K562 (cell line): ENCODE results near the gene IP6K1. TPM values are rescaled to one million over a fixed set of nuclear protein-coding genes. Genes with fewer than 3 reads are reported as not detected.

Experiments
- BCOR ChIP-seq: fragments of 450-650 bp; IDR thresholded peaks from 2 replicates; pipeline ENCODE4 v1.6.1; 2016
- CBX2 ChIP-seq: fragments of 200-600 bp; sonication (generic); IDR thresholded peaks from one replicate; pipeline ENCODE4 v1.6.1; 2012; ENCODE audit warnings: mild to moderate bottlenecking, low read length, inconsistent platforms; ENCODE audit not compliant: insufficient read depth, poor library complexity, severe bottlenecking
- EZH2 ChIP-seq: IDR thresholded peaks from 2 replicates; pipeline ENCODE4 v1.6.1; 2012; ENCODE audit warnings: low read depth, mild to moderate bottlenecking, inconsistent platforms, low read length, borderline replicate concordance
- HNRNPL ChIP-seq: fragments of 200-400 bp; formaldehyde crosslinking; IDR thresholded peaks from 2 replicates; pipeline ENCODE4 v1.6.1; 2017; ENCODE audit warnings: low read depth, mild to moderate bottlenecking, low read length
- LEF1 ChIP-seq: fragments of 450-650 bp; IDR thresholded peaks from 2 replicates; pipeline ENCODE4 v1.6.1; 2016; ENCODE audit warnings: mild to moderate bottlenecking
- RUNX1 ChIP-seq: sonication (generic); IDR thresholded peaks from 2 replicates; pipeline ENCODE4 v1.6.1; 2016; ENCODE audit warnings: antibody characterized with exemption, low read depth
- SAFB2 ChIP-seq: fragments of 200-400 bp; formaldehyde crosslinking; IDR thresholded peaks from 2 replicates; pipeline ENCODE4 v1.6.1; 2018; ENCODE audit warnings: borderline replicate concordance, low read length, low read depth, moderate library complexity; ENCODE audit not compliant: severe bottlenecking
- SMARCA5 ChIP-seq: fragments of 450-650 bp; IDR thresholded peaks from 2 replicates; pipeline ENCODE4 v1.6.1; 2016
- SP1 ChIP-seq: sonication (generic); formaldehyde crosslinking; IDR thresholded peaks from 2 replicates; pipeline ENCODE4 v1.8.1; 2022; ENCODE audit warnings: mild to moderate bottlenecking, missing genetic modification reagents
- U2AF2 ChIP-seq: fragments of 200-400 bp; formaldehyde crosslinking; optimal IDR thresholded peaks from 2 replicates; pipeline ENCODE3; 2017; ENCODE audit warnings: low read depth, mild to moderate bottlenecking, low read length
- ZNF143 ChIP-seq: sonication (generic); formaldehyde crosslinking; IDR thresholded peaks from 2 replicates; pipeline ENCODE4 v1.9.0; 2022; ENCODE audit warnings: mild to moderate bottlenecking, missing genetic modification reagents
- ZNF253 ChIP-seq: fragments of 250-450 bp; sonication (Bioruptor Pico); conservative IDR thresholded peaks from 2 replicates; pipeline ENCODE4 v1.6.1; 2021; ENCODE audit warnings: mild to moderate bottlenecking
- ZNF263 ChIP-seq: sonication (generic); formaldehyde crosslinking; IDR thresholded peaks from 2 replicates; pipeline ENCODE4 v1.8.0; 2022; ENCODE audit warnings: mild to moderate bottlenecking, missing genetic modification reagents, borderline replicate concordance
- polyA plus RNA-seq, 8 experiments: library from polyadenylated mRNA; depleted of rRNA in 4 of 8; stranded (reverse) in 5 of 8; unstranded in 3 of 8; fragments of >200 nt; fragmentation: Nextera tagmentation in 2 of 8; fragmentation: Illumina TruSeq in 1 of 8; extraction: Ambion mirVana in 2 of 8; extraction: Trizol in 1 of 8; gene quantifications; 2 replicates each; pipeline versions ENCODE4 v1.2.1 to v1.2.3, GENCODE V29; 2011 to 2014; ENCODE audit warnings: inconsistent platforms in 1 of 8, missing spikeins in 1 of 8
- total RNA-seq, 7 experiments: library from RNA; depleted of rRNA in 6 of 7; stranded (reverse); fragments of >200 nt in 6 of 7; fragmentation: Illumina TruSeq in 2 of 7; extraction: Trizol in 2 of 7; gene quantifications; 2 replicates each; pipeline versions ENCODE4 v1.2.1 to v1.2.3, GENCODE V29; 2011 to 2021; ENCODE audit warnings: low replicate concordance in 1 of 7
- TF ChIP-seq, protein P1 (sequence below): fragments of 200-400 bp; formaldehyde crosslinking; IDR thresholded peaks from 2 replicates; pipeline ENCODE4 v1.6.1; 2017; ENCODE audit warnings: mild to moderate bottlenecking, low read depth, low read length, moderate library complexity
- TF ChIP-seq, protein P2 (sequence below), 2 experiments: fragments of 450-650 bp; IDR thresholded peaks; 2 replicates each; pipeline ENCODE4 v1.6.1; 2018; ENCODE audit warnings: mild to moderate bottlenecking in 2 of 2, low read depth in 1 of 2; ENCODE audit not compliant: partially characterized antibody in 2 of 2
- TF ChIP-seq, protein P3 (sequence below): sonication (generic); formaldehyde crosslinking; IDR thresholded peaks from 2 replicates; pipeline ENCODE4 v1.8.1; 2023; ENCODE audit warnings: missing genetic modification reagents, mild to moderate bottlenecking, borderline replicate concordance

Gene IP6K1
- total and polyA plus RNA-seq, 9 of the 15 experiments (the other 6 are each of a cell fraction or from before 2014, with no cell fraction given), result 0.46 to 29.2 (median 13.1) TPM

GRCh38 chr3:49723628-49724551 lies 62.5 kb downstream of the IP6K1 start, which contains the start of gene GMPPB (continued):
- no peak for TF ChIP-seq HNRNPL
- no peak for TF ChIP-seq U2AF2
- peak; percentile 46; the same call in 1 of the 2 replicates for TF ChIP-seq ZNF263
- no peak for TF ChIP-seq EZH2
- TF ChIP-seq LEF1, result peak; percentile 47; the same call in 1 of the 2 replicates
- TF ChIP-seq SAFB2, result no peak
- no peak for TF ChIP-seq BCOR
- TF ChIP-seq, protein P1, sequence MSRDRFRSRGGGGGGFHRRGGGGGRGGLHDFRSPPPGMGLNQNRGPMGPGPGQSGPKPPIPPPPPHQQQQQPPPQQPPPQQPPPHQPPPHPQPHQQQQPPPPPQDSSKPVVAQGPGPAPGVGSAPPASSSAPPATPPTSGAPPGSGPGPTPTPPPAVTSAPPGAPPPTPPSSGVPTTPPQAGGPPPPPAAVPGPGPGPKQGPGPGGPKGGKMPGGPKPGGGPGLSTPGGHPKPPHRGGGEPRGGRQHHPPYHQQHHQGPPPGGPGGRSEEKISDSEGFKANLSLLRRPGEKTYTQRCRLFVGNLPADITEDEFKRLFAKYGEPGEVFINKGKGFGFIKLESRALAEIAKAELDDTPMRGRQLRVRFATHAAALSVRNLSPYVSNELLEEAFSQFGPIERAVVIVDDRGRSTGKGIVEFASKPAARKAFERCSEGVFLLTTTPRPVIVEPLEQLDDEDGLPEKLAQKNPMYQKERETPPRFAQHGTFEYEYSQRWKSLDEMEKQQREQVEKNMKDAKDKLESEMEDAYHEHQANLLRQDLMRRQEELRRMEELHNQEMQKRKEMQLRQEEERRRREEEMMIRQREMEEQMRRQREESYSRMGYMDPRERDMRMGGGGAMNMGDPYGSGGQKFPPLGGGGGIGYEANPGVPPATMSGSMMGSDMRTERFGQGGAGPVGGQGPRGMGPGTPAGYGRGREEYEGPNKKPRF, result no peak
- no peak for TF ChIP-seq RUNX1
- peak; percentile 75; the same call in 1 of the 2 replicates for TF ChIP-seq SP1 (CRISPR knock-in tag)
- TF ChIP-seq CBX2, result no peak
- TF ChIP-seq, protein P2, sequence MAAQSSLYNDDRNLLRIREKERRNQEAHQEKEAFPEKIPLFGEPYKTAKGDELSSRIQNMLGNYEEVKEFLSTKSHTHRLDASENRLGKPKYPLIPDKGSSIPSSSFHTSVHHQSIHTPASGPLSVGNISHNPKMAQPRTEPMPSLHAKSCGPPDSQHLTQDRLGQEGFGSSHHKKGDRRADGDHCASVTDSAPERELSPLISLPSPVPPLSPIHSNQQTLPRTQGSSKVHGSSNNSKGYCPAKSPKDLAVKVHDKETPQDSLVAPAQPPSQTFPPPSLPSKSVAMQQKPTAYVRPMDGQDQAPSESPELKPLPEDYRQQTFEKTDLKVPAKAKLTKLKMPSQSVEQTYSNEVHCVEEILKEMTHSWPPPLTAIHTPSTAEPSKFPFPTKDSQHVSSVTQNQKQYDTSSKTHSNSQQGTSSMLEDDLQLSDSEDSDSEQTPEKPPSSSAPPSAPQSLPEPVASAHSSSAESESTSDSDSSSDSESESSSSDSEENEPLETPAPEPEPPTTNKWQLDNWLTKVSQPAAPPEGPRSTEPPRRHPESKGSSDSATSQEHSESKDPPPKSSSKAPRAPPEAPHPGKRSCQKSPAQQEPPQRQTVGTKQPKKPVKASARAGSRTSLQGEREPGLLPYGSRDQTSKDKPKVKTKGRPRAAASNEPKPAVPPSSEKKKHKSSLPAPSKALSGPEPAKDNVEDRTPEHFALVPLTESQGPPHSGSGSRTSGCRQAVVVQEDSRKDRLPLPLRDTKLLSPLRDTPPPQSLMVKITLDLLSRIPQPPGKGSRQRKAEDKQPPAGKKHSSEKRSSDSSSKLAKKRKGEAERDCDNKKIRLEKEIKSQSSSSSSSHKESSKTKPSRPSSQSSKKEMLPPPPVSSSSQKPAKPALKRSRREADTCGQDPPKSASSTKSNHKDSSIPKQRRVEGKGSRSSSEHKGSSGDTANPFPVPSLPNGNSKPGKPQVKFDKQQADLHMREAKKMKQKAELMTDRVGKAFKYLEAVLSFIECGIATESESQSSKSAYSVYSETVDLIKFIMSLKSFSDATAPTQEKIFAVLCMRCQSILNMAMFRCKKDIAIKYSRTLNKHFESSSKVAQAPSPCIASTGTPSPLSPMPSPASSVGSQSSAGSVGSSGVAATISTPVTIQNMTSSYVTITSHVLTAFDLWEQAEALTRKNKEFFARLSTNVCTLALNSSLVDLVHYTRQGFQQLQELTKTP (IDR thresholded peaks at IDR 0.05; ENCODE audit: low read depth in 1 of 2, partially characterized antibody in 2 of 2), result no peak
- no peak for TF ChIP-seq SMARCA5
- TF ChIP-seq ZNF253, result no peak
- TF ChIP-seq ZNF143, result no peak
- TF ChIP-seq, protein P3, sequence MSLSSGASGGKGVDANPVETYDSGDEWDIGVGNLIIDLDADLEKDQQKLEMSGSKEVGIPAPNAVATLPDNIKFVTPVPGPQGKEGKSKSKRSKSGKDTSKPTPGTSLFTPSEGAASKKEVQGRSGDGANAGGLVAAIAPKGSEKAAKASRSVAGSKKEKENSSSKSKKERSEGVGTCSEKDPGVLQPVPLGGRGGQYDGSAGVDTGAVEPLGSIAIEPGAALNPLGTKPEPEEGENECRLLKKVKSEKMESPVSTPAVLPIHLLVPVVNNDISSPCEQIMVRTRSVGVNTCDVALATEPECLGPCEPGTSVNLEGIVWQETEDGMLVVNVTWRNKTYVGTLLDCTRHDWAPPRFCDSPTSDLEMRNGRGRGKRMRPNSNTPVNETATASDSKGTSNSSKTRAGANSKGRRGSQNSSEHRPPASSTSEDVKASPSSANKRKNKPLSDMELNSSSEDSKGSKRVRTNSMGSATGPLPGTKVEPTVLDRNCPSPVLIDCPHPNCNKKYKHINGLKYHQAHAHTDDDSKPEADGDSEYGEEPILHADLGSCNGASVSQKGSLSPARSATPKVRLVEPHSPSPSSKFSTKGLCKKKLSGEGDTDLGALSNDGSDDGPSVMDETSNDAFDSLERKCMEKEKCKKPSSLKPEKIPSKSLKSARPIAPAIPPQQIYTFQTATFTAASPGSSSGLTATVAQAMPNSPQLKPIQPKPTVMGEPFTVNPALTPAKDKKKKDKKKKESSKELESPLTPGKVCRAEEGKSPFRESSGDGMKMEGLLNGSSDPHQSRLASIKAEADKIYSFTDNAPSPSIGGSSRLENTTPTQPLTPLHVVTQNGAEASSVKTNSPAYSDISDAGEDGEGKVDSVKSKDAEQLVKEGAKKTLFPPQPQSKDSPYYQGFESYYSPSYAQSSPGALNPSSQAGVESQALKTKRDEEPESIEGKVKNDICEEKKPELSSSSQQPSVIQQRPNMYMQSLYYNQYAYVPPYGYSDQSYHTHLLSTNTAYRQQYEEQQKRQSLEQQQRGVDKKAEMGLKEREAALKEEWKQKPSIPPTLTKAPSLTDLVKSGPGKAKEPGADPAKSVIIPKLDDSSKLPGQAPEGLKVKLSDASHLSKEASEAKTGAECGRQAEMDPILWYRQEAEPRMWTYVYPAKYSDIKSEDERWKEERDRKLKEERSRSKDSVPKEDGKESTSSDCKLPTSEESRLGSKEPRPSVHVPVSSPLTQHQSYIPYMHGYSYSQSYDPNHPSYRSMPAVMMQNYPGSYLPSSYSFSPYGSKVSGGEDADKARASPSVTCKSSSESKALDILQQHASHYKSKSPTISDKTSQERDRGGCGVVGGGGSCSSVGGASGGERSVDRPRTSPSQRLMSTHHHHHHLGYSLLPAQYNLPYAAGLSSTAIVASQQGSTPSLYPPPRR, result no peak
